ENCODE results near the gene ATOH8. TPM values are rescaled to one million over a fixed set of nuclear protein-coding genes. Genes with fewer than 3 reads are reported as not detected.

Gene ATOH8
- total RNA-seq, 4 donors from 2014 or later, result 41.1 to 124 (median 62.5) TPM

GRCh38 chr2:85778646-85779379, 25.0 kb downstream of the ATOH8 start:
- DNase-seq (ENCODE audit: extremely low spot score), result no peak
- Histone ChIP-seq H3K4me1 (peaks cover 66 to 89% (median 78%) of the 10 kb centered on the region in 4 donors), H3K9me3 (no peaks in the 10 kb centered on the region), H3K4me3 (no peak overlapping the region), H3K27ac (replicated peaks in 1 of 4) (no peak overlapping the region), H3K36me3 (peaks cover 7 to 72% (median 34%) of the 10 kb centered on the region in 4 donors), H3K27me3 (no peaks in the 10 kb centered on the region)
- TF ChIP-seq, protein P1, sequence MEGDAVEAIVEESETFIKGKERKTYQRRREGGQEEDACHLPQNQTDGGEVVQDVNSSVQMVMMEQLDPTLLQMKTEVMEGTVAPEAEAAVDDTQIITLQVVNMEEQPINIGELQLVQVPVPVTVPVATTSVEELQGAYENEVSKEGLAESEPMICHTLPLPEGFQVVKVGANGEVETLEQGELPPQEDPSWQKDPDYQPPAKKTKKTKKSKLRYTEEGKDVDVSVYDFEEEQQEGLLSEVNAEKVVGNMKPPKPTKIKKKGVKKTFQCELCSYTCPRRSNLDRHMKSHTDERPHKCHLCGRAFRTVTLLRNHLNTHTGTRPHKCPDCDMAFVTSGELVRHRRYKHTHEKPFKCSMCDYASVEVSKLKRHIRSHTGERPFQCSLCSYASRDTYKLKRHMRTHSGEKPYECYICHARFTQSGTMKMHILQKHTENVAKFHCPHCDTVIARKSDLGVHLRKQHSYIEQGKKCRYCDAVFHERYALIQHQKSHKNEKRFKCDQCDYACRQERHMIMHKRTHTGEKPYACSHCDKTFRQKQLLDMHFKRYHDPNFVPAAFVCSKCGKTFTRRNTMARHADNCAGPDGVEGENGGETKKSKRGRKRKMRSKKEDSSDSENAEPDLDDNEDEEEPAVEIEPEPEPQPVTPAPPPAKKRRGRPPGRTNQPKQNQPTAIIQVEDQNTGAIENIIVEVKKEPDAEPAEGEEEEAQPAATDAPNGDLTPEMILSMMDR (IDR thresholded peaks at IDR 0.05), result no peak
- no peak for TF ChIP-seq EP300 (IDR thresholded peaks at IDR 0.05)
- no peak for TF ChIP-seq POLR2A (IDR thresholded peaks at IDR 0.05; ENCODE audit: low read depth)
- no peak for TF ChIP-seq POLR2AphosphoS5 (IDR thresholded peaks at IDR 0.05)
- 91% methylated on average over 15 of the region's 16 CpGs for WGBS
- intact Hi-C loops (cut with DNase I), result no loop called here

- H3K4me1 ChIP-seq, result peaks cover 60 to 89% (median 72%) of the 10 kb centered on the region in 4 donors
- no peak for DNase-seq (ENCODE audit: extremely low spot score)
- peaks cover 7 to 74% (median 26%) of the 10 kb centered on the region in 4 donors for H3K36me3 ChIP-seq
- no peak for TF ChIP-seq EP300 (IDR thresholded peaks at IDR 0.05)
- no peak for TF ChIP-seq POLR2A (IDR thresholded peaks at IDR 0.05; ENCODE audit: low read depth)
- TF ChIP-seq POLR2AphosphoS5 (IDR thresholded peaks at IDR 0.05), result no peak
- TF ChIP-seq, protein P1 (IDR thresholded peaks at IDR 0.05), result no peak
- no peak overlapping the region for H3K4me3 ChIP-seq
- H3K27ac ChIP-seq (replicated peaks in 1 of 4), result no peak overlapping the region
- H3K27me3 ChIP-seq, result no peaks in the 10 kb centered on the region
- intact Hi-C loops (cut with DNase I), result no loop called here
- no peaks in the 10 kb centered on the region for H3K9me3 ChIP-seq
- WGBS, result 97% methylated on average over 12 of the region's 12 CpGs
These were observed 26.0 kb downstream of the ATOH8 start for GRCh38 chr2:85779641-85780315.

DNA sequence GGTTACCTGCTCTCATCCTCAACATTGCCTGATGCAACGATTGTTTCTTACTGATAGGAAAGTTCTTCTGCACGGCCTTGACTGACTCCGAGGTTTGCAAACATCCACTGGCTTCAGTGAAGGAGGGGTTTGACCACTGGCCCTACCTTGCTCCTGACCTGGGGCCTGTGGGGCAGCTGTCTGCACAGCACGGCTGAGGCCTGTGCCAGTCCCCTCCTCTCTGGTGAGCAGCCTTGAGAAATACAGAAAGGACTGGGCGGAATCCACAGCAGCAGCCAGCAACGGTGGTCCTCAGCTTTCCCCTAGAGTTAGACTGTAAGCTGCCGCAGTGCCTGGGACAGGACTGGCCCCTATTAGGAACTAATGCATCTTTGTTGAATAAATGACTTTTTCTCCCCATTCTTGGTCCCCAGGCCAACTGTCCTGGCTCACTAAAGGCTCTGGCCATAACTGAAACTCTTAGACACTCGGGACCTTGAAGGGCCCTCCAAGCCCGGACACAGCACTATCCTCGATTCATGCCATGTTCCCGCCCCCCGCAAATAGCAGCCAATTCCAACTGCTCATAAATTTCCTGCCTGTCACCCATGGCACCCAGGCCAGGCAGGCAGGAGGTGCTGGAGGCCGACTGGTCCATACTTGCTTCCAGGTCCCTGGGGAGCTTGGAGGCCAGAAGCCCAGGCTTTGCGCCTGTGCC, 26.7 kb downstream of the ATOH8 start:
- H3K27ac ChIP-seq (replicated peaks in 1 of 4), result no peak overlapping the region
- DNase-seq (ENCODE audit: extremely low spot score), result no peak
- peaks cover 60 to 89% (median 72%) of the 10 kb centered on the region in 4 donors for H3K4me1 ChIP-seq

GRCh38 chr2:85781013-85781332, 27.2 kb downstream of the ATOH8 start:
- Histone ChIP-seq H3K4me1 (peaks cover 60 to 89% (median 72%) of the 10 kb centered on the region in 4 donors), H3K27me3 (no peaks in the 10 kb centered on the region), H3K27ac (replicated peaks in 1 of 4) (no peak overlapping the region), H3K36me3 (peaks cover 7 to 79% (median 25%) of the 10 kb centered on the region in 4 donors), H3K4me3 (no peak overlapping the region), H3K9me3 (no peaks in the 10 kb centered on the region)
- no peak for DNase-seq (ENCODE audit: extremely low spot score)
- 79% methylated on average over 5 of the region's 5 CpGs for WGBS
- intact Hi-C loops (cut with DNase I), result no loop called here
- TF ChIP-seq POLR2AphosphoS5 (IDR thresholded peaks at IDR 0.05) (no peak), POLR2A (IDR thresholded peaks at IDR 0.05; ENCODE audit: low read depth) (no peak), EP300 (IDR thresholded peaks at IDR 0.05) (no peak)
- TF ChIP-seq, protein P1 (IDR thresholded peaks at IDR 0.05), result no peak

More for the DNA sequence above, 26.7 kb downstream of the ATOH8 start:
- peaks cover 7 to 76% (median 26%) of the 10 kb centered on the region in 4 donors for H3K36me3 ChIP-seq
- no peaks in the 10 kb centered on the region for H3K9me3 ChIP-seq
- TF ChIP-seq POLR2A (IDR thresholded peaks at IDR 0.05; ENCODE audit: low read depth) (no peak), EP300 (IDR thresholded peaks at IDR 0.05) (no peak), POLR2AphosphoS5 (IDR thresholded peaks at IDR 0.05) (no peak)
- TF ChIP-seq, protein P1 (IDR thresholded peaks at IDR 0.05), result no peak
- intact Hi-C loops (cut with DNase I), result no loop called here
- H3K27me3 ChIP-seq, result no peaks in the 10 kb centered on the region
- WGBS, result 62% methylated on average over 10 of the region's 14 CpGs
- no peak overlapping the region for H3K4me3 ChIP-seq

All from esophagus muscularis mucosa (tissue), 4 donors.